ENCODE results near the gene TRDN. TPM values are rescaled to one million over a fixed set of nuclear protein-coding genes. Genes with fewer than 3 reads are reported as not detected.

The TRDN gene
- total and polyA plus RNA-seq, 2 donors: 0.18 to 0.38 TPM

DNA sequence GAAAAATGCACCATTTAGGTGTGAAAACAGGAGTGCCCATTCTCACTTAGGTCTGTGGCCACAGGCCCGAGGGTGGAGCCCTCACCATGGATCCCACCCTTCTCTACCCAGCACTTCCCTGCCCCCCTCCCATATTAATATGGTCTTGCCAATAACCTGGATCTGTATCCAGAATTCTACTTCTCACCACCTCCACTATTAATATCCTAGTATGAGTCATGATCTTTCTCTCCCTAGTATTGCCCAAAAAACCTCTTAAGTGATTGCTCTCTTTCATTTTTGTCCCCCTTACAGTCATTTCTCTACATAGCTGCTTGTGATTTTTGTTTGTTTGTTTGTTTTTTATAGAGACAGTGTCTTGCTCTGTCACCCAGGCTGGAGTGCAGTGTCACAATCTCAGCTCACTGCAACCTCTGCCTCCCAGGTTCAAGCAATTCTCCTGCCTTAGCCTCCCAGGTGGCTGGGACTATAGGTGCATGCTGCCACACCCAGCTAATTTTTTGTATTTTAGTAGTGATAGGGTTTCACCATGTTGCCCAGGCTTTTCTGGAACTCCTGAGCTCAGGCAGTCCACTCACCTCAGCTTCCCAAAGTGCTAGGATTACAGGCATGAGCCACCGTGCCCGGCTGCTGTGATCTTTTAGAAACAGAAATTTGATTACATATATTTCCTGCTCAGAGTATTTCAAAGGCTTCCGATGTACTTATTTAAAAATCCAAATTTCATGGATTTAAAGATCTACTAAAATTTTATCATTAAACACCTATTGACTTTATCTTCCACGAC, 24.5 kb upstream of the TRDN start:
- no peak for DNase-seq (ENCODE audit: low read depth in 6 of 9, low spot score in 9 of 9)
- Histone ChIP-seq H3K27me3 (ENCODE audit: control insufficient read depth in 2 of 2, insufficient read depth in 1 of 2, low read length in 1 of 2) (no peaks in the 10 kb centered on the region), H3K4me1 (ENCODE audit: control insufficient read depth in 2 of 2, insufficient read depth in 2 of 2, low read length in 2 of 2) (no peaks in the 10 kb centered on the region), H3K36me3 (ENCODE audit: control insufficient read depth in 2 of 2, insufficient read depth in 2 of 2, low read length in 1 of 2) (no peaks in the 10 kb centered on the region), H3K9me3 (ENCODE audit: control insufficient read depth in 2 of 2, insufficient read depth in 1 of 2, low read length in 1 of 2) (no peaks in the 10 kb centered on the region), H3K27ac (ENCODE audit: low read depth in 1 of 2, low read length in 1 of 2) (no peak overlapping the region), H3K4me3 (ENCODE audit: low read length in 2 of 2) (no peak overlapping the region)
- 88% methylated on average over 5 of the region's 5 CpGs for WGBS

DNA sequence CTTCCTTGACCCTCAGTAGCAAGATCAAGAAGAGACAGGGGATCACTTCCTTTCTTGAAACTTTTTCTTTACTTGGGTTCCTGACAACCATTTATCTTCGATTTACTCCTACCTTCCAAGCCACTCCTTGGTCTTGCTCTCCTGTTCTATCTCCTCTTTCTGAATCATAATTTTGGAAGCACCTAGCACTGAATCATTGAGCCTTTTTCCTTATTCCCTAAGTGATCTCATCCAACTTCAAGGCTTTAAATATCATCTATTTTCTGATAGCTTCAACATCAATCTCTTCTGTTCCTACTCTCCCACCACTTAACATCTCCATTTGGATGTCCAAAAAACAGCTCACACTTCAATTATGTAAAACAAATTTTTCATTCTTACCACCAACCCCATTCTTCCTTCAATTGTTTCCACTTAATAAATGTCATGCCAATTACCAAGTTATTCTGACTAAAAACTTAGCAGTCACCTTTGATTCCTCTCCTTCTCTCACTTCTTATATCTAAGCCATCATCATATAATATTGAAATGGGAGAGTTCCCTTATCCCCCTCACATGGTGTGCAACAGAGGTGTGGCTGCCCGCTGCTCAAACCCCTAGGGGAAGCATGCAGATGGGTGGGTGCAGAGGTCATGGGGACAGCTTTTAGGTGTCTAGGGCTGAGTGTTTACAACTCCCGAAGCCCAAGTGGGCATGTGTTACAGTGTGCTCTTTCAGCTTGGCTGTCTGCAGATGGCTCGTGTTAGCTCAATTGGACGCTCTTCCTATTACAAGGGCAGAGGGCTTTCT, 23.4 kb upstream of the TRDN start:
- Histone ChIP-seq H3K4me1 (ENCODE audit: control insufficient read depth in 2 of 2, insufficient read depth in 2 of 2, low read length in 2 of 2) (no peaks in the 10 kb centered on the region), H3K4me3 (ENCODE audit: low read length in 2 of 2) (no peak overlapping the region), H3K9me3 (ENCODE audit: control insufficient read depth in 2 of 2, insufficient read depth in 1 of 2, low read length in 1 of 2) (no peaks in the 10 kb centered on the region), H3K27ac (ENCODE audit: low read depth in 1 of 2, low read length in 1 of 2) (no peak overlapping the region), H3K36me3 (ENCODE audit: control insufficient read depth in 2 of 2, insufficient read depth in 2 of 2, low read length in 1 of 2) (no peaks in the 10 kb centered on the region), H3K27me3 (ENCODE audit: control insufficient read depth in 2 of 2, insufficient read depth in 1 of 2, low read length in 1 of 2) (no peaks in the 10 kb centered on the region)
- no peak for DNase-seq (ENCODE audit: low read depth in 6 of 9, low spot score in 9 of 9)
- WGBS: 96% methylated on average over 5 of the region's 5 CpGs

DNA sequence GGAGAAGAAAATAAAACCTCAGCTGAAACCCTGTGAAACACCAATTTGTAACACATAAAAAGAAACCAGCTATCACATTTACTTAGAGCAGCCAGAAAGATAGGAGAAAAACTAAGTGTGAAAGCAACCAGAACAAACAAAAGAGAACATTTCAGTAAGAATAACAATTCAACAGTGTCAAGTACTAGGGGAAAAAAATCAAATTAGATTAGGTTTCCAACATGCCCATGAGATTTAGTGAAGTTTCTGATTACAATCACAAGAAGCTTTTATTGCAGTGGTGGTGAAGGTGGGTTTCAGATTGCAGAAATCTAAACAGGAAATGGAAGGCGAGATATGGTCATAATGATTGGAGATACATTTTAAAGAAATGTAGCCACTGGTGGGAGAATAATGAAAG, 22.1 kb upstream of the TRDN start:
- 81% methylated on average over 1 of the region's 1 CpG for WGBS

DNA sequence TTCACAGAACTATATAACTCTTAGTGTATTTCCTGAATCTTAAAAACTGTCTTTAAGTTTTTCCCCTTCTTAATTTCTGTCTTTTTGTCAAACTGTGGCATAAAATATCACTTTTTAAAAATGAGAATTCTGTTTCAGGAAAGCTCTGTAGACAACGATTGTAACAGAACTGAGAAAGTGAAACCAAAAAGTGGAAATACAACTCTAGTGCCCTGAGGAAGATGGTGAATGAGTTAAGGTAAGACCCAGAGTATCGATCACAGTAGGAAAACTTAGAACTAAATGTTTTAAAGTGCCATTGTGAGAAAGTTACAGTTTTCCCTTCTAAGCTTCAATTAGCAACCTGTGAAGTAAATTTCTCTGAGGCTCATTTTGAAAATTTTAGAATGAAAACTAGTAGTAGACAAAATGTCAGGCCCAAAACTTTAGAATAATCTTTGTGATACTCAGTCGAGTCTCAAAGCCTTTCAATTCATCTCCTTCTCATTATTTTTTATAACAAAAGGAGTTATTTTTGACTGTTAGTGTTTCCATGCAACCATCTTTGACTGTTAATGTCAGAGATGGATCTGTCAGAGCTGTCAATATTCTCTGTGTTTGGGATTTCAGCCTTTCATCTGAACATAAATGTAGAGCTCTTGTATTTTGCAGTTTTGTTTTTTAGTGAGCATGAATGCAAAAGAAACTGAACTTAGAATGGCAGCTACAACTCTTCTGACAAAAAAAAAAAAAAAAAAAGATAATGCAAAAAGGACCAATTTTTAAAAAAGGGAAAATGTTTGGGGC, 19.0 kb upstream of the TRDN start:
- WGBS: 29% methylated on average over 3 of the region's 3 CpGs
- peak in 2 of 9 donors; percentile 5 to 22 for DNase-seq (ENCODE audit: low read depth in 6 of 9, low spot score in 9 of 9)
- H3K9me3 ChIP-seq (ENCODE audit: control insufficient read depth in 2 of 2, insufficient read depth in 1 of 2, low read length in 1 of 2): no peaks in the 10 kb centered on the region
- no peaks in the 10 kb centered on the region for H3K4me1 ChIP-seq (ENCODE audit: control insufficient read depth in 2 of 2, insufficient read depth in 2 of 2, low read length in 2 of 2)
- H3K27ac ChIP-seq (ENCODE audit: low read depth in 1 of 2, low read length in 1 of 2): no peak overlapping the region
- no peaks in the 10 kb centered on the region for H3K27me3 ChIP-seq (ENCODE audit: control insufficient read depth in 2 of 2, insufficient read depth in 1 of 2, low read length in 1 of 2)
- H3K4me3 ChIP-seq (ENCODE audit: low read length in 2 of 2): no peak overlapping the region
- no peaks in the 10 kb centered on the region for H3K36me3 ChIP-seq (ENCODE audit: control insufficient read depth in 2 of 2, insufficient read depth in 2 of 2, low read length in 1 of 2)

More for the DNA sequence above, 22.1 kb upstream of the TRDN start:
- Histone ChIP-seq H3K27me3 (ENCODE audit: control insufficient read depth in 2 of 2, insufficient read depth in 1 of 2, low read length in 1 of 2) (no peaks in the 10 kb centered on the region), H3K36me3 (ENCODE audit: control insufficient read depth in 2 of 2, insufficient read depth in 2 of 2, low read length in 1 of 2) (no peaks in the 10 kb centered on the region), H3K4me1 (ENCODE audit: control insufficient read depth in 2 of 2, insufficient read depth in 2 of 2, low read length in 2 of 2) (no peaks in the 10 kb centered on the region), H3K27ac (ENCODE audit: low read depth in 1 of 2, low read length in 1 of 2) (no peak overlapping the region), H3K4me3 (ENCODE audit: low read length in 2 of 2) (no peak overlapping the region), H3K9me3 (ENCODE audit: control insufficient read depth in 2 of 2, insufficient read depth in 1 of 2, low read length in 1 of 2) (no peaks in the 10 kb centered on the region)
- no peak for DNase-seq (ENCODE audit: low read depth in 6 of 9, low spot score in 9 of 9)

DNA sequence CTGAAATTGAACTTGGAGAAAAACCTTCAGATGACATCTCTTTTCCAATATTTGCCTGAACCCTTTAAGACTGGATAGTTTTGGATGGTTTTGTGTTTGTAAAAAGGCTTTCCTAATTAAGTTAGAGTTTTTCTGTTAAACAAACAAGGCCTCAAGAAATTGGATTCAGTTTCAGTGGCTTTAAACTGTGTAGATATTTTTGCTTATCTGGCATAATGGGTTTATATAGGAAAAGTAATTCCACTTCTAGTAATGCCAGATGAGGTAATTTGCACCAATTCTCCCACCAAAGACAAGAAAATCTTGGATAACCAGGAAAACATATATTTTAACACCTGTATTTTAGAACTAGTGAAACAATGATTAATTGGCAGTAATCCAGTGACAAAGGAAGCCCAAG, 12.0 kb upstream of the TRDN start:
- no peaks in the 10 kb centered on the region for H3K9me3 ChIP-seq (ENCODE audit: control insufficient read depth in 2 of 2, insufficient read depth in 1 of 2, low read length in 1 of 2)
- no peak overlapping the region for H3K4me3 ChIP-seq (ENCODE audit: low read length in 2 of 2)
- no peaks in the 10 kb centered on the region for H3K27me3 ChIP-seq (ENCODE audit: control insufficient read depth in 2 of 2, insufficient read depth in 1 of 2, low read length in 1 of 2)
- no peak for DNase-seq (ENCODE audit: low read depth in 6 of 9, low spot score in 9 of 9)
- no peaks in the 10 kb centered on the region for H3K36me3 ChIP-seq (ENCODE audit: control insufficient read depth in 2 of 2, insufficient read depth in 2 of 2, low read length in 1 of 2)
- H3K27ac ChIP-seq (ENCODE audit: low read depth in 1 of 2, low read length in 1 of 2): no peak overlapping the region
- no peaks in the 10 kb centered on the region for H3K4me1 ChIP-seq (ENCODE audit: control insufficient read depth in 2 of 2, insufficient read depth in 2 of 2, low read length in 2 of 2)

DNA sequence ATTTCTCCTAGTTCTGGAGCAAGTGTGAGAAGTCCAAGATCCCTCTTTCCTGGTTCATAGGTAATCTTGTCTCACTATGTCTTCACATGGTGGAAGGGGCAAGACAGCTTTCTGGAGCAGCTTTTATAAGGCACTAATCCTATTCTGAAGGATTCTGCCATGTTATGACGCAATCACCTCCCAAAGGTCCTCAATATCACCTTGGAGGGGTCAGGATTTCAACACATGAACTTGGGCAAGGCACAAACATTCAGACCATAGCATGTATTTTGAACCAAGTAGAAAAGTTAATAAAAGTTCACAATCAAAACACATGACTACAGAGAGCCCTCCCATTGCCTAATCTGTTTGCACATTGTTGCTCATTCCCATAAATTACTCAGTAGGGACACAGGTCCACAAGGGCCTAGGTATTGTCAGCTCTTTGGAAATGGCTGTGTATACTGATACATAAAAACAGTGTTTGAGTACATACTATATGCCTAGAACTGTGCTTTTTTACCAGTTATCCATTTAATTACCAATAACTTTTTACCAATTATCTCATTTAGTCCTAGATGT, 11.3 kb upstream of the TRDN start:
- DNase-seq (ENCODE audit: low read depth in 6 of 9, low spot score in 9 of 9): no peak
- Histone ChIP-seq H3K36me3 (ENCODE audit: control insufficient read depth in 2 of 2, insufficient read depth in 2 of 2, low read length in 1 of 2) (no peaks in the 10 kb centered on the region), H3K27ac (ENCODE audit: low read depth in 1 of 2, low read length in 1 of 2) (no peak overlapping the region), H3K27me3 (ENCODE audit: control insufficient read depth in 2 of 2, insufficient read depth in 1 of 2, low read length in 1 of 2) (no peaks in the 10 kb centered on the region), H3K9me3 (ENCODE audit: control insufficient read depth in 2 of 2, insufficient read depth in 1 of 2, low read length in 1 of 2) (no peaks in the 10 kb centered on the region), H3K4me3 (ENCODE audit: low read length in 2 of 2) (no peak overlapping the region), H3K4me1 (ENCODE audit: control insufficient read depth in 2 of 2, insufficient read depth in 2 of 2, low read length in 2 of 2) (no peaks in the 10 kb centered on the region)
- WGBS: 56% methylated on average over 1 of the region's 1 CpG

DNA sequence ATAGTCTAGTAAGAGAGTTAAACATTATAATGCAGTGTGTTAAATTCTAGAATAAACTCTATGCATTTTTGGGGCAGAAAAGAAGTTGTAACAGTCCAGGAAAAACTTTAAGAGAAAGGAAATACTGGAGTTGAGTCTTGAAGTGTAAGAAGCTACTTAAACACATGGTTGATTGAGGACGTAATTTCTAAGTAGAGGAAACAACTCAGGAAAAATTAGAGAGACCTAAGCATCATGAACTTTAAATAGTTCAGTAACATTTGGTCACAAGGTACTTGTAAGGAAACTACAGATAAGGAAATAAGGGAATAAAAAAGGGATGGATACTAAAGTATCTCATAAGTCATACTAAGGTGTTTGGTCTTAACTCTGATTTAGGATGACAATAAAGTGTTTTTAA, 4.7 kb upstream of the TRDN start:
- WGBS: 81% methylated on average over 1 of the region's 1 CpG
- no peak overlapping the region for H3K4me3 ChIP-seq (ENCODE audit: low read length in 2 of 2)

DNA sequence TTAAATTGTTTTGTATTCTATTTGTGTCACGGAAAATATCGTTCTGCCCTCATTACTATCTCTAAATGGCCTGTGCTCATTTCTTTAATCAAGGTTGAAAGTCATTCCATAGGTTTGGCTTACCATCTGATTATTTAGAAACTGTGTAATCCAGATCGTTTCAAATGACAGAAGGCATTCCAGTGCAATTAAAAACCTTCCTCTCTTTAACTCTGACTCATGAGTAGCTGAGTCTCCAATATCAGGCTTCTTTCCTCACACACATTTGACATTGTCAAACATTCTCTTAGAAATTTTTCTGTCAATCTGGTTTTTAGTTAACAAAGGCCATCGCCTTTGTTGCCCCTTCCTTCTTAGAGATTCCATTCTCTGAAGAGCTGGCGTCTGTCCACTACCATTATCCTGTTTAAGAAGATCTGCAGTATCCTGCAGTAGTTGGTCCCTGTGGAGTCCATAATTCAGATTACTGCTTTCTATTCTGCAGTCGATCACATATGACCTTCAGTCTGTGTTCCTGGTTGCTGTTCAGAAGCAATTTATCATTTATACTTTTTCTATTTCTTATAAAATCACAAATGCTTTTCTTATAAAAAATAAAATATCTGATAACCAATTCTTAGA, 3.9 kb upstream of the TRDN start:
- no peak for DNase-seq (ENCODE audit: low read depth in 6 of 9, low spot score in 9 of 9)
- Histone ChIP-seq H3K36me3 (ENCODE audit: control insufficient read depth in 2 of 2, insufficient read depth in 2 of 2, low read length in 1 of 2) (no peaks in the 10 kb centered on the region), H3K27ac (ENCODE audit: low read depth in 1 of 2, low read length in 1 of 2) (no peak overlapping the region), H3K4me1 (ENCODE audit: control insufficient read depth in 2 of 2, insufficient read depth in 2 of 2, low read length in 2 of 2) (no peaks in the 10 kb centered on the region), H3K27me3 (ENCODE audit: control insufficient read depth in 2 of 2, insufficient read depth in 1 of 2, low read length in 1 of 2) (no peaks in the 10 kb centered on the region), H3K9me3 (ENCODE audit: control insufficient read depth in 2 of 2, insufficient read depth in 1 of 2, low read length in 1 of 2) (no peaks in the 10 kb centered on the region), H3K4me3 (ENCODE audit: low read length in 2 of 2) (no peak overlapping the region)
- WGBS: 89% methylated on average over 6 of the region's 6 CpGs

More for the DNA sequence above, 4.7 kb upstream of the TRDN start:
- no peaks in the 10 kb centered on the region for H3K9me3 ChIP-seq (ENCODE audit: control insufficient read depth in 2 of 2, insufficient read depth in 1 of 2, low read length in 1 of 2)
- no peak overlapping the region for H3K27ac ChIP-seq (ENCODE audit: low read depth in 1 of 2, low read length in 1 of 2)
- no peaks in the 10 kb centered on the region for H3K27me3 ChIP-seq (ENCODE audit: control insufficient read depth in 2 of 2, insufficient read depth in 1 of 2, low read length in 1 of 2)
- H3K4me1 ChIP-seq (ENCODE audit: control insufficient read depth in 2 of 2, insufficient read depth in 2 of 2, low read length in 2 of 2): no peaks in the 10 kb centered on the region
- no peaks in the 10 kb centered on the region for H3K36me3 ChIP-seq (ENCODE audit: control insufficient read depth in 2 of 2, insufficient read depth in 2 of 2, low read length in 1 of 2)
- DNase-seq (ENCODE audit: low read depth in 6 of 9, low spot score in 9 of 9): no peak

Measured in thymus (tissue), 11 donors.